Measurements from ENCODE around the gene TSHZ3.

- TF ChIP-seq POLR2A (IDR thresholded peaks at IDR 0.05) = no peak
- TF ChIP-seq CTCF (IDR thresholded peaks at IDR 0.05) = no peak
These were observed 118.0 kb downstream of the TSHZ3 start for GRCh38 chr19:31231237-31231636.

Measured in heart left ventricle (tissue), 13 donors.